Superior temporal gyrus (tissue), 1 donor: ENCODE data around the gene GK.
"Not testable (repeated sequence)": the region's sequence is repeated elsewhere in the genome, so short reads cannot be mapped to it uniquely, and the experiment has no call there.

ENCODE experiments used
- DNase-seq: peaks from one replicate; pipeline ENCODE4 v3.0.0-alpha.2; 2016; ENCODE audit errors: extremely low spot score

GK gene

DNA sequence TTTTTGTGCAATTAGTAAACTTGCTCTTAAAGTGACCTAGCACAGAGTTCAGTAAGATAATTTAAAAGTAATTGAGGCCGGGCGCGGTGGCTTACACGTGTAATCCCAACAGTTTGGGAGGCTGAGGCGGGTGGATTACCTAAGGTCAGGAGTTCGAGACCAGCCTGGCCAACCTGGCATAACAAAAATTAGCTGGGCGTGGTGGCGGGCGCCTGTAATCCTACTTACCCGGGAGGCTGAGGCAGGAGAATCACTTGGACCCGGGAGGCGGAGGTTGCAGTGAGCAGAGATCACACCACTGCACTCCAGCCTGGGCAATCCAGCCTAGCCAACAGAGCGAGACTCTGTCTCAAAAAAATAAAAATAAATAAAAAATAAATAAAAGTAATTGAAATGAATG, 1.2 kb downstream of the GK start:
- not testable (repeated sequence) for DNase-seq

DNA sequence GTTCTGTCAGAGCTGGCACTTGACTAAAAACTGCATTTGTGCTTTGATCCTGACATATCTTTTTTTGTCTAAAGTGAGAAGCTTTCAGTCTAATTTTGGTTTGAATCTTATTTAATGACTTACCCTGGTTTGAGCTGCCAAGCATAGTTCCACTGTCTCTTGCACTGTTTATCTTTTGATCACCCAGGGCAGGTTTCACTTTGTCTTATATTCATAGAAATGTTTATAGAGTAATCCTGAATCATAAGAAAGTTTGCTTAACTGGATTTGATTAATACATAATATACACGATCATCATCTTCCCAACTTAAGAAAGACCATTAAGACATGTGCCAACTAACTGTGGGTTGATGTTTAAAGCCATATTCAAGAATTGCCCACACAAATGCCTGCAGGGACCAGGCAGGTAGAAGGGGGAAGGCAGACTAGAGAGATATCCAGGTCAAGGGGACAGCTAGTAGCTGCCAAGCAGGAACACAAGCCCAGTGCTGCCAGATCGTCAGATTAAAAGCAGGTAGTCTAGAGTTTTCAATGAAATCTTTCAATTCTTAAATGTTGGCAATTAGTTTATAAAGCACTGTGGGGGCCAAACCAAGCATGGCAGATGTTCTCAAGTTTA, 1.9 kb downstream of the GK start:
- DNase-seq = no peak

DNA sequence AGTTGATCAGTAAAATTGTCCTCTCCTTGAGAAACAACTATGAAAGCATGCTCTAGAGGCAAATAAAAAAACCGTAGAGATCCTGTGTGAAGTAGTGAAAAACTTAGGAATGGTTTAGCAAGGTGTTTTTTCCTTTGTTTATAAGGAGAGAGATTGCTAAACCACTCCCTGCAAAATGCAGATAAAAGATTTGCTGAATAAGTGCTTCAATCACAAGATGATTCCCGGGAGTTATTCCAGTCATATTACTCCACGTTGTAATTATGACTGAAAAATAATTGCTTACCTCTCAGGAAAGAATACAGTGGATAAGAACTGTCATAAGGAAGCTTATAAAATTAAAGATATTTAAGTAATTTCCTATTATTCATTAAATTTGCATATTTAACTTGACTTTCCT, 2.8 kb downstream of the GK start:
- no peak for DNase-seq

DNA sequence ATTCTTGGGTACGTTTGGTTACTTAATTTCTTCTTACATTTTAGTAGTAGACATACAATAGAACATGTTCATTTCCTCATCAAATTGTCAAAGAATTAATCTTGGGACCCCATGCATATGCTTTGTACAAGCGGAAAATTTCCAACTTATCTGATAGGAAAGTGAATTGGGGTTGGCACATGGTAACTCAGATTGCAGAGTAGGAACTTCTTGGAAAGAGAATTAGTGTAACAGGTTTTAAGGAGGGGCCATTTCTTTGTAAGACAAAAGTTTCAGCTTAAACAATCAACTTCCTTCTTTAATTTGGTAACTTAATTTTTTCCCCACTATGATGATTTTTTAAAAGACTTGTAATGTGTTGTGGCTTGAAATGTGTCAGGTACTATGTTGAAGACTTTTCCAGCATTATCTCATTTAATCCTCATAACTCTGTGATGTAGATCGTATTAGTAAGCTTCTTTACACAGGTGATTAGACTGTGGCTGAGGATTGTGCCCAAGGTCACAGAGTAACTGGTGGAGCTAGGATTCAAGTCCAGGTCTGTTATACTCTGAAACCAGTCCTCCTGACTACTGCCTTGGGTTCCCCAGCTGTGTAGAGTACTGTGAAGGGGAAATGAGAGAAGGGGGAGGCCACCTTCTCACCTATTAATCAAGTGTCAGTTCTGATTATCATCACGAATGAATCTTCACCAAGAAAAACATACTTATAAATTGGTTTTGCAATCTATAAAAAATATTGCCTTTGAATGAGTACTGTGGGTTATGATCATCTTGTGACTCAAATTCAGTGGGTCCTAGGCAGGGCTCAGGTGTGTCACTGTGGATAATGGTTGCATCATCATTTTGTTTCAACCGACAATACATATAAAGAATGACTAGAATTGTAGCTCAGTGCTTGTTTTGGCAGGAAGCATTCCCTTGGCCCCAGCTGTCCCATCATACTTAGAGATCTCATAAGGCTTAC, 4.3 kb downstream of the GK start:
- DNase-seq = no peak

DNA sequence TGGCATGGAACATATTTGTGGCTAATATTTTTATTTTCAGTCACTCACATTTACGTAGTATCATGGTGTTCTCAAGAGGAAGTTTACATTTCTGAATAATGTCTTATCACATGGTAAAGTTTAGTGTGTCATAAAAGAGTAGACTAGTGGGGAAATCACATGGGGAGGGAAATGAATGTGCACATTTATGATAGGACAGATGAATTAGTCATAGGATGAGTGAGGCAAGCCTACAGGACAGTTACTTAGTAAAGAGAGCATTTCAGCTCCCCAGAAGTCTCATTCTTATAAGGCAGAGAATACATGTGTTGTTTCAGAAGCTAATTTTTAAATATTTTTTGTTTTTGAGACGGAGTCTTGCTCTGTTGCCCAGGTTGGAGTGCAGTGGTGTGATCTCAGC, 6.2 kb downstream of the GK start:
- no peak for DNase-seq

DNA sequence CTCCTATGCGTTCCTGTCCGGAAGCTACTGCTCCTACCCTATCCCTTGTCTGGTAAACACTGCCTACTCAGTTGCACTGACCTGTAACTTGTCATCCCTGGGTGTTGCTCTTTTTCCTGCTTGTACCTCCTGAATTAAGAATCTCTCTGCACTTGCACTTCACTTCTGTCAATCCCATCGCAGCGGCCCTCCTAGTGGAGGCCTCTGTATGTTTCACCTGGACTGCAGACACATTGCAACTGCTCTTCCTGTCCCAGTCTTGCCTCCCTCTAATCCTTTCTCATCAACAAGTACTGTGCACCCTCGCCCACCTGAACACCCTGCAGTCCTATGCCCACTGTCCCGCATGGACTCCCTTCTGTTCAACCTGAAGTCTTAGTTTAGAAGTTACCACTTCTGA, 8.0 kb downstream of the GK start:
- DNase-seq = no peak

DNA sequence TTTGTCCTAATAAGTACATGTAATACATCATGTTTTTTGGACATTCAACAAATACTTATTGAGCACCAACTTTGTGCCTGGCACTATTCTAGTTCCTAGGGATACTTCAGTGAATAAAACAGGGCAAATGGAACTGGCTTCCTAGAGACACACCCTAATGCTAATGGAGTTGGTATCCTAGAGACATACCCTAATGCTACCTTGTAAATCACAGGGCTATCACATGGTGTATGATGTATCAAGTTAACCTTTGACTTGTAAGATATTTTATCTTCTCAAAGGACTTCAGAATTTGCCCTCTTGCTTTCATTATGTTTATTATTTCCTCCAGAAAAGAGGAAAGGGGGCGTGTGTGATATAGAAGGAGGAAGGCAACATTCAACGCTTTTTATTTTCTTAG, 10.1 kb downstream of the GK start:
- DNase-seq = no peak

DNA sequence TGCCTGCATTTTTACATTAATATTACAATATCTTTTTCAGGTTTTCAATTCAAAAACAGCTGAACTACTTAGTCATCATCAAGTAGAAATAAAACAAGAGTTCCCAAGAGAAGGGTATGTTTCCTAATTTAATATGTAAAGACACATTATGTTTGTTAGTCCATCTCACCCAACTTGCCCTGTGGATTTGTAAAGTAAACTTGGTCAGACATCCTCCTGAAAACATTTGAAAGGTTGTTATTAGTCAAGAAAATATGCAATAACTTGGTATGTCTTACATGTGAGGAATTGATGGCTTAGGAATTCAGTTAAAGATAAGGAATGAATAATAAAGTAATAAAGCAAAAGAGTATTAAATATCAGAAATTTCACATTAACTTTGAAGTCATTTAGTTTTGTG, 12.2 kb downstream of the GK start:
- DNase-seq = no peak

DNA sequence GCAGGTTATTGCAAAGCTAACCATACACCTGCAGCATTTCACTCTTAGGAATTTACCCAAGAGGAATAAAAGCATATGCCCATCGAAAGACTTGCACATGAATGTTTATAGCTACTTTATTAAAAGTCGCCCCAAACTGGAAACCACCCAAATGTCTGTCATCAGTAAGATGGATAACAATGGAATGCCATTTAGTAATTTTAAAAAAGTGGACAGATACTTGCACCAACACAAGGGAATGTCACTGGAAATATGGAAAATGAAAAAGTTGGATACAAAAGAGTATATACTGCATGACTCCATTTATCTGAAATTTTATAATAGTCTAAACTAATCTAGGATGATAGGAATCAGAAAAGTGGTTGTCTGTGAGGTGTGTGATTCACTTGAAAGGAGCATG, 12.9 kb downstream of the GK start:
- no peak for DNase-seq

DNA sequence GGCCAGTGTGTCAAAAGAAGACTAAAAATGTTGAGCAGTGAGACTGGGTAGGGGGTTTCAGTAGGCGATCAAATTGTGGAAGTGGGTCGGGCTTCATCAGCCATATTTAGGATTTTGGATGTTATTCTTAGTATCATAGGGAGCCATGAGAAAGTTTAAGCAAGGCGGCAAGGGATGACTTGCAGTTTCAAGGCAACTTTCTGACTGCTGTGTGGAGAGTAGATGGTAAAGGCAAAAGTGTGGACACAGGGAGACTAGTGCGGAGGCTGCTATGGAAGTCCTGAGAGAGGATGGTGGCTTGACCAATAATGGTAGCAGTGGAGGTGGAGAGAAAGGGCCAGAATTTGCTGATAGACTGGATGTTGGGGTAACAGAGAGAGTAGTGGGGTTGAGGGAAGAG, 15.4 kb downstream of the GK start:
- no peak for DNase-seq

DNA sequence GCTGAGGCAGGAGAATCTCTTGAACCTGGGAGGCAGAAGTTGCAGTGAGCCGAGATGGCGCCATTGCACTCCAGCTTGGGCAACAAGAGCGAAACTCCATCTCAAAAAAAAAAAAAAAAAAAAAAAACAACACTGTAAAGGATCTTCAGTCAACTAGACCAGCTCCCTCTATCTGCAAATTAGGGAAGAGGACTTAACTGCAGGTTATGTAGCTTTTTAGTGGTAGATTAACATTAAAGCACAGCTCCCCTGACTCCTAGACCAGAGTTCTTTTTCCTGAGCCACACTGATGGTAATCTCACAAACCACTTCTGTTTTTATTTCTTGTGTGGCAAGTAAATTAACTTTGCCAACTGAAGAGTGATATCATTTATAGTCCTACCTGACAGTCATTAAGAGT, 18.0 kb downstream of the GK start:
- not testable (repeated sequence) for DNase-seq

DNA sequence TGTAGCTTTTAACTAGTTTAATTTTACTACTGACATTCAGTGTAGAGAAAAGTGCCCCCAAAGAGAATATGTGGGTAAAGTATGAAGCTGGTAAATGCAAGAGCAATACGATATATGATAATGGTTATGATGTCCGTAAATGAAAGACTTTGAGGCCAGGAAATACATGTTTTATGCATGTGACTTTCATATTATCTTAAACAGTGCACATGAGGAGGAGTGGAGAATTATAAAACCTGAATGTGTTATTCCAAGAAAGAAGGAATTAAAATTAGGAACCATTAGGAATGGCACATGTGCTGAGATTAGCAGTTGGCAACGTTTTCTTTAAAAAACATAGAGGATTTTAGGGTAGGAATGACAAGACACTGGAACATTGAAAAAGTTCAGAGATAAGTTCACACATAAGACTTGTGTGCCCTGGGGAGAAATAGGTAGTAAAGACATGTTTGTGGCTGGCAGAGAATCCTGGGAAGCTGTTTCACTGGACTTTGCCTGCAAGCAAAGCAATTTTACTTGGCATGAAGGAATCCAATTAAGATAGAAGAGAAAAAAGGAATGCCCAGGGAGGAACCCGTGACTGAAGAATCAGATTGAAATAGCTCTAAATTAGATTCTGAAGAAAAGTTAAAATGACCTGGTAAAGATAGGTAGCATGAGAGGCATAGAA, 20.0 kb downstream of the GK start:
- no peak for DNase-seq

DNA sequence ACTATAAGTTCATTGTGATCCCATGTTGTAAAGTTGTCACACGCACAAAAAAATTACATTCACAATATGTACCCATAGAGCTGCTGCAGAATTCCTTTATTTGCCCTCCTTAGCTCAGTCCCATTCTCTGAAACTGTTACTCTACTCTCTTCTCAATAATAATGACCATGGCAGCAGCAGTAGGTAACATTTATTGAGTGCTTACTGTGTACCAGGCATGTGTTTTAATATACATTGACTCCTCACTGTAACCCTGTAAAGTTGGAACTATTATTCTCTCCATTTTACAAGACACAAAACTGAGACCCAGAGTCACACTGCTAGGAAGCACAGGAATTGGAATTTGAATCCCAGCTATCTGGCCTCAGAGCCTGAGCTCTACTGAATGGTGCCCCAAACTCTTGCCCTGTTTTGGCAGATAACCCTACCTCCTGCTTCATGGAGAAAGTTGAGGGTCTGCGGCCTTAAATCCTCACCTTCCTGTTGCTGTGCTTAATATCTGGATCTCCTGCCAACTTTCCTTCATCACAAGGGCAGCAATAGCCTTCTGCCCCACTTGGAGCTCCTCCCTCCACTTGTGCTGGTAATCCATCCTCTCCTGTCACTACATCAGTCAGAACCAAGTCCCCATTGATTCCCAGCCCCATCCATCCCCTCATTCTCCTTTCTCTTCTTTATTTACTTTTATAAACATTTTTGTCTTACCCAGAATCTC, 20.8 kb downstream of the GK start:
- DNase-seq = no peak

DNA sequence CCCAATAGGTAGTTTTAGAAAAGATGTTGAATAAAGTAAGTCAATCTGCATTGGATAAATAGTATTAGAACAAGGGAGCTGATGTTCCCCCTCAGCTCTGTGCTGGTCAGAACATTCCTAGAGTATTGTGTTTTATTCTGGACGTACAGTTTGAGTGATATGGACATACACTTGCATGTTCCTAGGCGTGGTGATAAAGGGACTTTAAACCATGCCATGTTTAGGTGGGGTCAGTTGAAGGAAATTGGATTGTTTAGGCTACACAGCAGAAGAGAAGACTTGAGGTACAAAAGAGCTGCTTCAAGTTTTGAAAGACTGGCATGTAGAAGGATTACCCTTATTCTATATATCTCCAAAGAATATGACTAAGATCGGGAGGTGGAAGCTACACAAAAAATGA, 21.6 kb downstream of the GK start:
- no peak for DNase-seq

DNA sequence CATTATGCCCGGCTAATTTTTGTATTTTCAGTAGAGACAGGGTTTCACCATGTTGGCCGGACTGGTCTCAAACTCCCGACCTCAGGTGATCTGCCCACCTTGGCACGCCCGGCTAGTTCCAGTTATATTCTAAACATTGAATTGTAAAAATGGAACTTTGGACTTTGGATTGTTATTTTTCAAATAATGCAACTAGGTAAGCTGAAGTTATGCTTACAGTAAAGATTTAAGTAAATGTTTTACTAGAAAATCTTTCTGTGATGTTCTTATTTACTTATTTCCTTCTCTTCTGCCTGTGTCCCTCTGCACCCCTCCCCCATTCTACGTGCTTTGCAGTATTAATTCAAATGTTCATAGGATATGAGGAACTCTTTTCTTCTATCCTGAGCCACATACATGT, 26.1 kb downstream of the GK start:
- DNase-seq = no peak

DNA sequence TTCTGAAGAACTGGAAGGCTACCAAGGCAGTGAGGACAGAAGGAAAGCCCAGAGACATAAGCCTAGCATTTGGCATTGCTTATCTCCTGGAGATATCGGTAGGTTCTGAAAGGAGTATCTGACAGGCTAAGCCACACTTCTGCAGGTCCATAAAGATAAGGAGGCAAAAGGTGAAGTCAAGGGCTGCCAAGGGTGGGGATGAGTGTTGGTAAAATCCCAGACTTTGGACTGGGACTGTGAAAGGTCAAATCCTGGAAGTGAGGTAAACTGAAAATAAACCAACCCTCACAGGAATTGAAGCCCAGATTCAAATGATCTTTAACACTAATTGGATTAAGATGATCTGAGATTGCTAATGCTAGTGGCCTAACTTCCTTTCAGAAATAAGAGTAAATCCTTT, 27.4 kb downstream of the GK start:
- no peak for DNase-seq

DNA sequence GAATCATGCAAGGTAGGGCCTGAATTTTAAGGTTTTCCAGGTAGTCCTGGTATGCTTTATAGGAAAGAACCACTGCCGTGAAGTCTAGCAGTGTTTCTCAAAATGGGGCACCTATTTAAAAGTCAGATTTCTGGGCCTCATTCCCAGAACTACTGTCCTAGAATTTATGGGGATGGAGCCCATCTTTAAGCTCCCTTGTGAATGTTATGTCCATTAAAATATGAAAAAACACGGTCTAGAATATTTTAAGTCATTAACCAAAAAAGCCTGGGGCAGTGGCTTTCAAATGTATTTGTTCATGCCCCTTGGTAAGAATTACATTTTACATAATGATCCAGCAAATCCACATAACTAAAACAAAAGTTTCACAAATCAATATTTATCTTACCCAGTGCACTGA, 35.4 kb downstream of the GK start:
- DNase-seq = no peak

DNA sequence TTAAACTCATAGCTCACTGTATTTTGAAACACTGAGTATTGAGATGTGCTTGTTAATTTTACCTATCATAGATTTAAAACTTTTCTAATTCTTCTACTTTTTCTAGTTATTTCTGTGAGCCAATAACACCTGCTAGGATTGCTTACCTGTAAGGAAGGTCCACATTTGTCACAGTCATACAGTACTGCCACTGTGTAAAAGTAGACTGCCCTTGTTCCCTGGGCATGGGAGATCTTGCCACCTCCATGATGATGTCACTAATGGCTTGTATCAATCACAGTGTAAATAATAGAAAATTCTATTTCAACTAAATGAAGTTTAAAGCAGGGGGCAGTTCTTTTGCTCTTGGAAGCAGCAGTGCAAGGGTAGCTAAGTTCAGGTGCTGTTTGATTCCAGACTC, 35.9 kb downstream of the GK start:
- DNase-seq = no peak

DNA sequence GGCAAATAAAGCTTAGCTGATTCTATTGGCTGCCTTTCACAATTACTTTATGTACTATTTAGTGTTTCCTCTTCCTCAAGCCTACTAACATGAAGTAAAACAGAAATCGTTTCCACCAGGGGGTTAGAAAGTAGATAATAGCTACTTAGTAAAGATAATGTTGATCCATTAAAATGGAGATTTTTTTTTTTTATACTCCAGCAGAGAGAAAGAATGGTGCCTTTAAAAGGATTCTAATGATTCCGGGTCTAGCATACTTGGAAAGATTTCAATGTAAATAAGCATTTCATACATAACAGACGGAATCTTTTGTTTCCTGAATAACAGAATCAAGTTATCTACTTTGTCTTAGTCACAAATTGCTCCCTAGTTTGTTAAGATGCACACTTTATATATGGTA, 37.1 kb downstream of the GK start:
- DNase-seq = no peak

DNA sequence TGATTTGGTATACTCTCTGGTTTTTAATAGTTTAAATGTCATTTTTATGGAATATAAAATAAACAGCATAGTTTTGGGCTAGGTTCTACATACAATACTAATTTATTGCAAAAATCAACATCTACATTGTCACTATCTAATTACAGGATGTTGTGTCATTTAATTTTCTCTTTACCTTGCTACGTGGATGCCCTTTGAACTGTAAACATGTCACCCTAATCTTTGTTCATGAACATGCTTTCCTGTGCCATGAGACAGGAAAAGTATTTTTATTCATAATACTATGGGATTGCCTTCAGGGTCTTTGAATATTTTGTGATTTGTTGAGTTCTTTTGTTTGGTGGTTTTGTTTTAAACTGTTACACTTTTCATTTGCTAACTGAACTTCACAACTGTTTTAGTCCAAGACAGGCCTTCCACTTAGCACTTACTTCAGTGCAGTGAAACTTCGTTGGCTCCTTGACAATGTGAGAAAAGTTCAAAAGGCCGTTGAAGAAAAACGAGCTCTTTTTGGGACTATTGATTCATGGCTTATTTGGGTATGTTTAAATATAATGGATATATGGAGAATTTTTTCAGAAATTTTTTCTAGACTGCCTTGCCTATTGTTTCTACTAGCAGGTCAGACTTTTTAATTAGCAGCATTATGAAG, 40.9 kb downstream of the GK start:
- DNase-seq = no peak

DNA sequence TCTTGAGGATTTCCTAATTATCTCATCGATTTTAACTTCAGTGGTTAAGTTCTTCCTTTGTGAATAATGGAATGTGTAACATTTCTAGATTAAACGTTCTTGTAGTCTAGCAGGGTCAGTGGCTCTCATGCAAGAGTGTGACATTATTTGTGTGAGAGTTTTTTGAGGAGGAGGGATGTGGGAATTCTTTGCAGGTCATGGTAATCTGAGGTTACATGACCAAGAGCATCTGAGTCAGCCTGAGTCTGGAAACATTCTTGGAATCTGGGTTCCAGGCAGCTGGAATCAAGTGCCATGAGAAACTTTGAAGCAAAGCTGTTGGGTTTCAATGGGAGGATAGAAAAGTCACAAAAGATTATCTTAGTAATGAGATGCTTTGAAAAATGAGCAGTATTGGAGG, 49.5 kb downstream of the GK start:
- DNase-seq = no peak
